Measurements from ENCODE around the gene PGM2L1.
"Not testable (repeated sequence)": the region's sequence is repeated elsewhere in the genome, so short reads cannot be mapped to it uniquely, and the experiment has no call there.

Gene PGM2L1

DNA sequence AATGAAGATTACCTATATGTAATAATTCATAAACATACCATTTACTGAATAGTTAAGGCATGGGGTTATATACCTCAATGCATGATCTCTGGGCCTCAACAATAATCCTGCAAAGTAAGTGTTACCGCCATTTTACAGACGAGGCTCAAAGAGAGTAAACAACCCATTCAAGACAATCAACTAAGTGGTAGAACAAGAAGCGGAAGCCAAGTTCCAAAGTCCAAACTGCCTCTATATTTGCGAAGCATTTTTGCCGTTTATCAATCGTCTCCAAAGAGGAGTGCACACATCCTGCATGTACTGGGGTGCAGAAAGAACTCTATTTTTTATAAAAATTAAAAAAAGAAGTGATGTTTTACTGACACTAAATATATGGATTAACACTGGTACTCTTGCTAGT is 59.3 kb downstream of the PGM2L1 start:
- DNase-seq (ENCODE audit: low read depth), result no peak

DNA sequence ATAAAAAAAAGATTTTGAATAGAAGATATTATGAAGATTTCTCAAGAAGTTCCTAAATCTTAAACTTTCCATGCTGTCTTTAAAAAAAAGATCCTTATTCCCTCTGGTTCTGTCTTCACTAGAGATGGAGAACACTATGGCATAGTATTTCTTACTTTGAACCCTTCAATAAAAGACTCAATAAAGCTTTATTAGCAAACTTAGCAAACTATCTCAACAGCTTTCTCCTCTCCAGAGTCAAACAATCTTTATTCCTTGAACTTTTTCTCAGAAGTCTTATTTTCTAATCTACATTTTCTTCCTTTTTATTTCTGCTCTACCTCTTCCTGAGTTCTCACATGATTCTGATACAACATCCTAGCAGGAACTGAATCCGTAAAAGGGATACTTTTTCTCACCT is 65.0 kb downstream of the PGM2L1 start:
- DNase-seq (ENCODE audit: low read depth), result no peak

DNA sequence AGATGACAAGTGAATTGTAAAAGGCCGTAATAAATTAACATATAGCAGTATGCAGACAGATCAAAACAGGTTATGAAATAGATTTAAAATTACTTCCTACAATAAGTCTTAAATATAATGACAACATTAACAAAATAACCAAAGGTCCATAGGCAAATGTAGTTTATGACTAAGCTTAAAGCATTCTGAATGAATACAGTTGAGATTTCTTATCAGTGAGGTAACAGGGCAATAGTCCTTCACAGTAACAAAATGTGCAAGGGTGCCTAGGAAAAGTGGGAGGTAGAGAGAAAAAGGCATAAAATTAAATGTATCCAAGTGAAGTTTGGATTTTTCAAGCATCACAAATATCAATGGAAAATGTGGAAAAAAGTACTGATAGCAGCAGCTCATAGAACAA is 65.9 kb downstream of the PGM2L1 start:
- DNase-seq (ENCODE audit: low read depth), result no peak

DNA sequence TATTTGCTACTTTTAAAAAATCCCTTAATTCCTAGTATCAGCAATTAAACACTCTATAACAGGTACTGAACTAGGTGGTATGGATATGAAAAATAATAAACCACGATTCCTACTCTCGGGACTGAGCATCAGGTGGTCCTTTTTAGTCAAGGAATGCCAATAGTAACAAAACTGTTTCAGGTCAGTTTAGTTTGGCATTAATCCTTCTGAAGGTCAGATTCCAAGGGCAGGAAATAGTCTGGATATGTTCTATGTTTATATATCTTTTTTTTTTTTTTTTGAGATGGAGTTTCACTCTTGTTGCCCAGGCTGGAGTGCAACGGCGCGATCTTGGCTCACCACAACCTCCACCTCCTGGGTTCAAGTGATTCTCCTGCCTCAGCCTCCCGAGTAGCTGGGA is 67.2 kb downstream of the PGM2L1 start:
- DNase-seq (ENCODE audit: low read depth), result not testable (repeated sequence)

DNA sequence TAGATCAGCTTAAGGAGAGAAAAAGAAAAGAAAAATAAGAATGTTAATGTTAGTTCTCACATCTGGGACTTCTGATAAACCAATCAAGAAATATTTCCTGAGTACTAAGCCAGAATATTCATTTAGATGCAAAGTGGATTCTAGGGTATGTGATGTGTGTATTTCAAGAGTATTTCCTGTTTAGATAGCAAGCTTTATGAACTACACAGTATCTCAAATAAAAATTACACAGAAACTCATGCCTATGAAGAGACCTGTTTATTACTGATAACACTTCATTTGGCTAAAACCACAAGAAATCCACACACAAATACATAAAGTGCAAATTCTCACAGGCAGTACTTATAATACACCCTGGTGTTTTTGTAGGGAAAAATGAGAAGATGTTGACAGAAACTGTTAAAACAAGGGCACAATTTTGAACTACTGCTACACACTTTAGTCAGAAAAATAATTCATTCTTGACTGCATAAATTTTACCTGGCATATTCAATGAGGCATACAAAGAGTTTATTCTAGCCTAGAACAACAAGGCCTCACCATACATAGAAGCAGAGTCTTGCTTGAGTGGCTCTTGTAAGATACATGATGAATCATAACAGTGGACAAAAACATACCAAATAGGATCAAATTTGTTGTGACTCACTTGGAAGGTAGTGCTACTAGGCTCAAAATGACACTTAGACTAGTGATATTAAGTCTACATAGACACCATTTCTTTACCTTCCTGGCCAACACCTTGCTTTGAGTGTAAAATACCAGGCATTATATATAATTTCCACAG is 68.0 kb downstream of the PGM2L1 start:
- no peak for DNase-seq (ENCODE audit: low read depth)

DNA sequence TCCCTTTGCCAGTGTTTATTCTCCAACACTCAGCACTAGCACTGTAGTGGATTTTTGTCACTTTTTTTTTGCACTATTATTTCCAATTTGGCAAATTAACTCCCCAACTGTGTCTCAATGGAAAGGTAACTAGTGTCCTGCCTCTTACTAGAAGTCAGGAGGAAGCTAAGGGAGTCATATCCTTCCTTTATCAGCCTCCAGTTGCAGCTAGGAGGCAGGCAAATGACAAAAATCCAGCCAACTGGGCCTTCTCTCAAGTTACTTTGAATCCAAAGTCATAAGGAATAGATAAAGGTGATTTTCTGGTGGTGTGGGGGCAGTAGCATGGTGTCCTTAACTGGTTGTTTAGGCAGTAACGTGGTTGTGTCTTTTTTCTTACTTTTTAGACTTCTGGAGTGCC is 71.2 kb downstream of the PGM2L1 start:
- DNase-seq (ENCODE audit: low read depth), result no peak

DNA sequence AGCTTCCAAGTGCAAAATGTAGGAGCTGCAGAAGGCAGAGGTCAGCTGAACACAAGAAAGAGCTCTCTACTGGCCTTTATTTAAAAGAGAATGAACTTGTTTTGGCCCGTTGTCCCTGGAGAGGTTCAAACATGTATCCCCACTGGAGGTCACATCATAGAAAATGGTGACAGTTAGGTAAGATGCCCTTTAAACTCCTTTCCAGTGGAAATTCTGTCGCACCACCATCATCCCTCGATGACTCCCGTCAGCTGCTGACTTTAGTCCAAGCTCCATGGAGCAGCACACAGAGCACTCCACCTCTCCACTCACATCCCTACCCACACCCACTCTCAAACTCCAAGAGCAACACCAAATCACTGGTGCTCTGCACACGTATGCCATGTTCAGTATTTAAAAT is 71.6 kb downstream of the PGM2L1 start:
- DNase-seq (ENCODE audit: low read depth), result no peak

DNA sequence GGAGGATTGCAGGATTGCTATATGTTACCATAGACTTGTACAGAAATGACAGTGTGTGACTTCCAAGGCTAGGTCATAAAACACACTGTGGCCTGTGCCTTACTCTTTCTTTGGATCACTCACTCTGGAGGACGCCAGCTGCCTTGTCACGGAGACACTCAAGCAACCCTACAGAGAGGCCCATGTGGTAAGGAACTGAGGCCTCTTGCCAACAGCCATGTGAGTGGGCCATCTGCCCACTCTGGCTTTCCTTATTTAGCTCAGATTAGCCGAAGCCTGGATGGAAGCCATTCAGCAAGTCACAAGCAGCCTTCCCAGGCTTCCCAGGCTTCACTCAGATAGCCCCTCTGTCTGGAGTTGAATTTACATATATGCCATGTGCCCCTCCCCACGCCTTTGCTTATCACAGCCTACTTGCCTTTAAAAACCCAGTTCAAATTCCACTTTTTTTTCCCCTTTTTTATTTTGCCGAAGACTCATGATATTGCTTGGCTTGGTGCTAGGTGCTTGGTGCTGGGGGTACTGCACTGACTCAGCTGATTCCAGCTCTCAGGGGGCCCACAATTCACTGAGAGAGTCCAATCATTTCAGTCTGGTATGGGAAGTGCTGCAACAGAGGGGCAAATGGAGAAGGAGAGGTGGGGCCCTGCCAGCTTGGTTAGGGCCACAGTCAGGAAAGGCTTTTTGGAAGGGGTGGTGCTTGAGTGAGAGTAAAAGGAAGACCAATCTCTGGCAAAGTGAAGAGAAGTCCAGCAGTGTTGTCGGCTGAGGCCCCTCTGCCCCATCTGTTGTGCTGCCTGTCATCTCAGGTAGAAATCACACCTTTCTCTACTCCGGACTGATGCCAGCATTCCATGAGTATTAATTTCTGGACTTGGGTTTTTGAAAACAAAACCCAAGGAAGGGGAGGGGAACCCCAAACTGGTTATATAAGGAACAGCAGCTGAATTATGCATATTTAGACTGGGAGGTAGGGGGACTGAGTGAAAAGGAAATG is 72.3 kb downstream of the PGM2L1 start:
- peak; percentile 93 for DNase-seq (ENCODE audit: low read depth)

DNA sequence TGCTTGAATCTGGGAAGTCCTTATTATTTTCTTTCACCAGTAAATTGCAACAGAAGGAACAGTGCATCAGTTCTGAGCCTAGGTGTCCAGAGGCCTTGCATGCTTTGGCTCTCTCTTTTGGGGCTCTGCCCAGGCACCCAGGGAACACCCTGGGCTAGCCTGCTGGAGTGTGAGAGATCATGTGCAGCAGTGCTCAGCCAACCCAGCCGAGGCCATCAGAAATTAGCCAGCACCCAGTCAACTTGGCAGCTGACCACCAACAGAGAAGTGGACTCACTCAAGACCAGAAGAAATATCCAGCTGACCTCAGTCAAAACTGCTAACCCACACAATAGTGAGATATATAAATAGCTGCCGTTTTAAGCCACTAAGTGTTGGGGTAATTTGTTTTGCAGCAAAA is 75.6 kb downstream of the PGM2L1 start:
- no peak for DNase-seq (ENCODE audit: low read depth)

DNA sequence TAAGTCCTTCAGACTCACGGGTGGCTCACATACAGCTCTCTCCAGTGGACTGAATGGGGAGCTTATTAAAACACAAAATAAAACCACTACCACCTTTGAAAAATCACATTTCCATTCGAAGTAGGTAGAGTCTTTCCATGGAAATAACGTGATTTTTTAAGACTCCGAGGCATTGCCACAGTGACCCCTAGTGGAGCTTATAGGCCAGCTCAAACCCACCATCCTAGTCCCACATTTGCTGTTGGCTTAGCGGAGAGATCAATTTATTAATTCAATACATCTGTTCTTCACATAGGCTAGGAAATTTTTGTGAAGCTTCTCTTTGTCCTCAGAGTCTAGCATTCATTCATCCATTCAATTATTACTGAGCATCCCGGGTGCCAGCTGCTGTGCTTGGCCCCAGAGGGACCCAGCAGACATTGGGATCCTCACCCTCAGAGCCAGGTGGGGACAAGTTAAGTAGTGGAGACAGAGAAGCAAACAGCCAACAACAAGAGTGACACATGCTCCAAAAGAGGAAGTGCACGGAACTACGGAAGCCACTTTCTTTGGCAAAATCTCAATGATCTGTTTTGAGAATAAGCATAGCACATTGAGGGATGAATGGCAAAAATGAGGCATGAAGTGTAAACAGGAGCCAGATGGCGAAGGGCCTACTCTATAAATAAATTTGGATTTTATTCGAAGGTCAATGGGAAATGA is 76.6 kb downstream of the PGM2L1 start:
- DNase-seq (ENCODE audit: low read depth), result peak; percentile 38

DNA sequence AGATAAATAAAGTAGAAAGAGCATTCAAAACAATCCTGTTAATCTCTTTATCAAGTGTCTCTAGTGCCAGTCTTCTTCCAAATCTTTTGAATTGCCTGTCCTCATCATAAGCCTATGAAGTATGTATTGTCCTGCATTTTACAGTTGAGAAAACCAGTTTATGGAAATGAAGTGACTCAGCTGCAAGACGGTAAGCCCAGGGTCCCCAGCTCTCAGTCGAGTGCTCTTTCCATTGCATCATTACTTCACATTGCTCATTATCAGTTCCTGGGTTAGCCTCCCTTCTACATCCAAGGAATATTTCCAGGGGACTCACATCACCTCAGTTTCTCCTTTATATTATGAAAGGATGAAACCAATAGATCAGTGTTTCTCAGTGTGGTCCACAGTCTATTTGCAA is 77.7 kb downstream of the PGM2L1 start:
- DNase-seq (ENCODE audit: low read depth), result no peak

DNA sequence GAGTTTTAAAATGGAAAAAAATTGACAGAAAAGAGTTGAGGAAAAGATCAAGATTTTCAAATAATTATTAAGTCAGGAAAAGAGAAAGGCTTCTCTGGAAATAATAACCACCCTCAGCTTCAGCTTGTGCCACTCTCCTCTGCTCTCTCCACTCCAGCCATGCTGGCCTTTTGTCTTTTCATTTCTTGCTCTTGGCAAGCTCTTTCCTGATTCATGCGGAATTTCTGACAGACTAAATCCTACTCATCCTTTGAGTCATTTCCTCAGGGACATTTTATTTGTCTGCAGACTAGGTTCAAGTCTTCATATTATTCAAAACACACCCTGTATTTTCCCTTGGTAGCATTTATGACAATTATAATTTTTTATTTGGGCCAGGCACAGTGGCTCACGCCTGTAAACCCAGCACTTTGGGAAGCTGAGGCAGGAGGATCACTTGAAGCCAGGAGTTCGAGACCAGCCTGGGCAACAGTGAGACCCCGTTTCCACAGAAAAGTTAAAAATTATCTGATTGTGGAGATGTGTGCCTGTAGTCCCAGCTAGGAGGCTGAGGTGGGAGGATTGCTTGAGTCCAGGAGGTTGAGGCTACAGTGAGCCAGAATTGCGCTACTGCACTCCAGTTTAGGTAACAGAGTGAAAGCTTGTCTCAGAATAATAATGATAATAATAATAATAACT is 79.0 kb downstream of the PGM2L1 start:
- DNase-seq (ENCODE audit: low read depth), result peak; percentile 90

DNA sequence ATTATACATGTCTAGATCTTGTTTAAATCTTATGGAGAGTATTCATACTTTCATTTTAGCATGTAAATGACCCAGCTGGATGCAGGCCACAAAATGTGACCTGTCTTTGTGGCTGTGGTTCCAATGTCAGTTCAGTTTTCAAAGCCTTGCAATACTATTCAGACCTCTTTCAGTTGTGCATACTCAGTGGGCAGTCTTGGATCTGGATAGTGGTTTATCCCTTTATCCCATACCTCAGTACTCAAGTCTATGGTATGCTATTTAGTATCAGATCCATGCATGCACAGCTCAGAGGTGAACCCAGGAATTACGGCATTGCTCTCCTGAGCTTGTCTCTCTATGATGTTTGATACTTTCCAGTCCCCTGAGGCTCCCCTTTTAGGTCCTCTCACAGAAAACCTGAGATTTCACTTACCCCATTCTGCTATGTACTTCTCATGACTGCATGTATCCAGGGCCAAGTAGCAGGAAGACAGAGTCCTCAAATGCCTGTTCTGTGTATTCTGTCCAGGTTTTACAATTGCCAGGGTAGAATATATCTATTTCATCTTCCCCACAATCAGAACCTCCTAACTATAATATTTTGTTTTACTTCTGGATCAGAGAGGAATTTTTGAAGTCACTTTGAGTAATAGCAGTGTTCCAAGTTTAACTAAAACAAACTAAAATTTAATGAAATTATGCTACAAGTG is 79.8 kb downstream of the PGM2L1 start:
- DNase-seq (ENCODE audit: low read depth), result no peak

DNA sequence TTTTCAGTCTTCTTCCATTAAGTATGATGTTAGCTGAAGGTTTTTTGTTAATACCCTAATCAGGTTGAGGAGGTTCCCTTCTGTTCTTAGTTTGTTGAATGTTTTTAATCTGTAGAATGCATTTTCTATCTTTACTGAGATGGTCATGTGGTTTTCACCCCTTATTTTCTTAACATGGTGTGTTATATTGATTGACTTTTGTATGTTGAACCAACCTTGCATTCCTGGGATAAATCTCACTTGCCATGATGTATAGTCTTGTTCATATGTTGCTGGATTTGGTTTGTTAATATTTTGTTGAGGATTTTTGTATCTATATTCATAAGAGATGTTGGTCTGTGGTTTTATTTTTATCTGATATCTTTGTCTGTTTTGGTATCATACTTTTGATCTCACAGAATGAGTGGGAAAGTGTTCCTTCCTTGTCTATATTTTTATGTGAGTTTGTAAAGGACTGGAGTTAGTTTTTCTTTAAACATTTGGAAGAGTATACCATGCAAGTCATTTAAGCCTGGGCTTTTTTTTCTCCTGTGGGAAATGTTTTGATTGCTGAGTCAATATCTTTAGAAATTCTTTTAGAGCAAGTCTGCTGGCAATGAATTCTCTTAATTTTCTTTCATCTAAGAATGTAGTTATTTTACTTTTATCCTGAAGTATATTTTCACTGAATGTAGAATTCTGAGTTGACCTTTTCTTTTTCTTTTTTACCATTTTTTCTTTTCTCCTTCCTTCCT is 81.3 kb downstream of the PGM2L1 start:
- peak; percentile 36 for DNase-seq (ENCODE audit: low read depth)

DNA sequence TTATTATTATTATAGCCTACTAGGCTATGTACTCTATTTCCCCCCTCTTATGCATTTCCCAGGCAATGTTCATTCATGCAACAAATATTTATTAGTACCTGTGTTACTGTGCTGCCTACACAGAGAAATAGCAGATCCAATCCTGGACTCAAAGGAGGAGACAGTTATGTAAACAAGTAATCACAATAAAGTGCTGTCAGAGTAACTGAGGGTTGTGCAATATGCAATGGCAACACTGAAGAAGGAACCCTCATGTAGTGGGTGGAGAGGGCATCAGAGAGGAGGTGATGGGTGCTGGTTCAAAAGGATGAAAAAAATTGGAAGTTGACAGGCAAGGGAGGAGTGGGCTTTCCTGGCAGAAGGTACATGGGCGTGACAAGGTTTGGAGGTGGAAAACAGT is 85.9 kb downstream of the PGM2L1 start:
- DNase-seq (ENCODE audit: low read depth), result no peak

DNA sequence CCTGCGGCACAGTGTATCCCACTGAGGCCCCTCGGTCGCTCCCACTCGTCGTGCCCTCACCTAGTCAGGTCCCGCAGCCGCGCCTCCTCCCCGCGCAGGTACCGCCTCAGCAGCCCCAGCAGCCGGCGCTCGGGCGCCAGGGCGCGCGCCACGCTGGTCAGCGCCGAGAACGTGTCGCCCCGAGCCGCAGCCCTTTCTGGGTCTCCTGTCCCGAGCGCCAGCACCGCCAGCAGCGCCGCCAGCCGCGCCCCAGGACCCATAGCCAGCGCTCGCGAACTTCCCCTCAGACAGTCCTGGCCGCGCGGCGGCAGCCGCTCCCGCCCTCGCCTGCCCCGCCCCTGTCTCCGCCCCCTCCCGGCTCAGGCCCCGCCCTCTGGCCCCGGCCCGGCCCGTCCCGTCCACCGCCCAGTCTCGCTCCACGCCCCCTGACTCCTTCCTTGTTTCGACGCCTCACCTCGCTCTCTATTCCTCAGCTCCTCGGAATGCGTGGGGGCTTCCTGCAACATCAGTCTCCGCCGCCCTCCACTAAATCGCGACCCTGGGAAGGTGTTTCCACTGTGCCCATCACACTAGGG is 86.8 kb downstream of the PGM2L1 start, which contains the start of gene P4HA3:
TSS of gene P4HA3 (minus strand) at position 289 of the 575 bp plus-strand sequence. CDS start at position 260, 29 bp downstream.
- DNase-seq (ENCODE audit: low read depth), result no peak

DNA sequence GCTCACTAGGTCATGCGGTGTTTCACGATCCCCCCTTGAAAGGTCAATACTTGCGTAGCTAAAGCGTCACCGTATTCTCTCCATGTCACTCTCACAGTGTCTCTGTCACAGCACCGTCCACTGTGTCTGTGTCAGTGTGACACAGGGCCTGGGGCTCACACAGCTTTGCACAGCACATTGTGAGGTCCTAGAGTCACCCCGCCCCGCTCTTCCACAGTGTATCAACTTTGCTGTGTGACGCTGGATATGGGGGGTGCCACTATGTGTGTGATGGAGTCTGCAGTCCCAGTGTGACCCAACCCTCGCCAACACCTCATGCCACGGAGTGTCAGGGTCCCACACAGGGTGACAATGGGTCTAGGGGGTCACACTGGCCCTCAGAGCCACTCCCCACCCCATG is 87.4 kb downstream of the PGM2L1 start:
- DNase-seq (ENCODE audit: low read depth), result no peak

DNA sequence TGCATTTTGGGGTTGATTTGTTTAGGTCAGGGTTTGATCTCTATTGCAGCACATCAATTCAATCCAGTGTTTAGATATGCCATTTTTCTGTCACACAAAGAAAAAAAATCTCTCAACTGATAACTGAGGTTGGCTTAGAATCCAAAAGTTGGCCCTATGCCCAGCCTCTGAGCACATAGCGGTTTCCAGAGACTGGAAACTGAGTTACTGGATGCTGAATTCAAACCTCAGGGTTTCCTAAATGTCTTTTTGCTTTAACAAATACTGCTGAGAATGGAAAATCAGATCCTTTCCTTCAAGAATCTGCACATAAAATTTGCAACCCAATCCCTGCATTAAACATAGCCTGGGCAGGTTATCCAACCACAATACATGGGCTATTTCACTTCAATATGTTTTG is 90.8 kb downstream of the PGM2L1 start:
- DNase-seq (ENCODE audit: low read depth), result no peak

DNA sequence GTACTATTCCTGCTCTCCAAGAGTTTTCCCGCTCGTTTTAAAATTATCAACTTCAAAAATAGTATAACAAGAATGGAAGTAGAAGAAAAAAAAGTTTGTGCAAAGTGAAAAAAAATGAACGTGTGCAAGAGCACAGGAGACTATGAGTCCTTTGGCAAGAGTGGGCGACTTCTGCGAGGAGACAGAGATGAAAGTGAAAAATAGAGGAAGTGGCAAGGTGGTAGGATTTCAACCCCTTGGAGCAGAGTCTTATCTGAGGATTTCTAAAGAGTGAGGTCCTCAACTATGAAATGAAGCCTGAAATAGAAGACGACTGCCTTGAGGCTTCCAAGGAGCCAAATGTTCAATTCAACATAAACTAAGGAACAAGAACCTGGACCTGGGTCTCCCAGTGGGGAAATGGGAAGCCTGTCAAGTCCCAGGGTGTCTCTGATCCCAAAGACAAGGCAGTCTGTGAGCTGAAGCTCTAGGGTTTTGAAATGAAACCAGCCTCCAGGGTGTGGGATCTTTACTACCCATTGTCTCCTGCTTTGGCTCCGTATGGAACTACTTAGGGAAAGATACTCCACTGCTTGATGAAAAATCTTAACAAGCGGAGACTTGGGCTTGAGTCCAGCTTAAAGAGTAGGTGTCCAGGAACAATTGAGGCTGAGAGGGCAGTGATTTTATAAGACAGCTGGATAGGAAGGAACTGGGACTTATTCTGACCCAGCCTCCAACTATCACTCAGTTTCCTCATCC is 91.6 kb downstream of the PGM2L1 start:
- DNase-seq (ENCODE audit: low read depth), result no peak

Data from GM04503 (cell line).